NCI-H2029 (cell line): ENCODE measurements around the gene IRAK3.
"Not testable (repeated sequence)": the region's sequence is repeated elsewhere in the genome, so short reads cannot be mapped to it uniquely, and the experiment has no call there.

Source experiments
- DNase-seq: peaks from one replicate; lab custom pipeline; 2025; lab: John Stamatoyannopoulos, UW

Gene IRAK3

GRCh38 chr12:66217342-66217917 lies 28.4 kb downstream of the IRAK3 start:
- DNase-seq: no peak

GRCh38 chr12:66228462-66228861 lies 39.4 kb downstream of the IRAK3 start:
- no peak for DNase-seq

- peak; percentile 56 for DNase-seq
Measured at GRCh38 chr12:66232263-66232662, 43.2 kb downstream of the IRAK3 start.

GRCh38 chr12:66234037-66234693 lies 45.2 kb downstream of the IRAK3 start:
- DNase-seq: peak; percentile 46

GRCh38 chr12:66234773-66235625 lies 46.0 kb downstream of the IRAK3 start:
- peak; percentile 7 for DNase-seq

- DNase-seq: no peak
Measured at GRCh38 chr12:66235626-66236281, 46.7 kb downstream of the IRAK3 start.

GRCh38 chr12:66236282-66236675 lies 47.3 kb downstream of the IRAK3 start:
- not testable (repeated sequence) for DNase-seq

GRCh38 chr12:66236969-66237368 lies 48.0 kb downstream of the IRAK3 start:
- no peak for DNase-seq

GRCh38 chr12:66237505-66238175 lies 48.6 kb downstream of the IRAK3 start:
- DNase-seq: no peak

GRCh38 chr12:66239295-66239694 lies 50.3 kb downstream of the IRAK3 start:
- no peak for DNase-seq

GRCh38 chr12:66240096-66240820 lies 51.2 kb downstream of the IRAK3 start:
- DNase-seq: no peak

GRCh38 chr12:66241061-66242043 lies 52.3 kb downstream of the IRAK3 start:
- DNase-seq: no peak

GRCh38 chr12:66242311-66242710 lies 53.3 kb downstream of the IRAK3 start:
- no peak for DNase-seq

- DNase-seq: no peak
Measured at GRCh38 chr12:66243911-66244310, 54.9 kb downstream of the IRAK3 start.

- DNase-seq: no peak
Measured at GRCh38 chr12:66244446-66244845, 55.4 kb downstream of the IRAK3 start.

- no peak for DNase-seq
Measured at GRCh38 chr12:66247741-66248140, 58.7 kb downstream of the IRAK3 start.

GRCh38 chr12:66251049-66251448 lies 62.0 kb downstream of the IRAK3 start:
- no peak for DNase-seq

- DNase-seq: no peak
Measured at GRCh38 chr12:66252771-66253170, 63.8 kb downstream of the IRAK3 start.

- DNase-seq: no peak
Measured at GRCh38 chr12:66255737-66256136, 66.7 kb downstream of the IRAK3 start.

- DNase-seq: no peak
Measured at GRCh38 chr12:66258011-66258410, 69.0 kb downstream of the IRAK3 start.
